Activated CD4-positive, alpha-beta memory T cell treated with anti-CD3 and anti-CD28 coated beads, Interleukin-2, amount 10 ng/mL, durations not matched to agents 7 days and 5 days (primary cell): ENCODE data around the gene OVOL1. TPM values are rescaled to one million over a fixed set of nuclear protein-coding genes. Genes with fewer than 3 reads are reported as not detected.

ENCODE experiments used
- CTCF ChIA-PET: fragments of 350-600 bp; sonication (Branson Sonifier 250); formaldehyde crosslinking; loops from one replicate; lab custom pipeline; 2021; ENCODE audit warnings: antibody characterized with exemption, inconsistent platforms; lab: Charles Lee
- POLR2A ChIA-PET: fragments of 350-600 bp; sonication (Branson Sonifier 250); formaldehyde crosslinking; loops from one replicate; lab custom pipeline; 2021; ENCODE audit warnings: antibody characterized with exemption; lab: Charles Lee
- DNase-seq: peaks from one replicate; pipeline ENCODE4 v3.0.0-alpha.2; 2020
- H3K27ac Mint-ChIP-seq: one replicate; pipeline ENCODE4 v1.8.0; 2021; ENCODE audit warnings: mild to moderate bottlenecking, mixed read lengths
- H3K27me3 Mint-ChIP-seq: one replicate; pipeline ENCODE4 v1.8.0; 2021; ENCODE audit warnings: mixed read lengths
- H3K36me3 Mint-ChIP-seq: one replicate; pipeline ENCODE4 v1.8.0; 2021; ENCODE audit warnings: low read depth, mixed read lengths
- H3K4me1 Mint-ChIP-seq: one replicate; pipeline ENCODE4 v1.8.0; 2021; ENCODE audit warnings: mixed read lengths
- H3K4me3 Mint-ChIP-seq: one replicate; pipeline ENCODE4 v1.8.0; 2021; ENCODE audit warnings: mild to moderate bottlenecking, mixed read lengths
- H3K9me3 Mint-ChIP-seq: one replicate; pipeline ENCODE4 v1.8.0; 2021; ENCODE audit warnings: mixed read lengths
- total RNA-seq, 2 experiments: library from RNA; stranded (reverse); gene quantifications; one replicate each; pipeline ENCODE4 v1.2.3, GENCODE V29; 2021

OVOL1 gene
- total RNA-seq, 2 experiments from 2014 or later: not detected

DNA sequence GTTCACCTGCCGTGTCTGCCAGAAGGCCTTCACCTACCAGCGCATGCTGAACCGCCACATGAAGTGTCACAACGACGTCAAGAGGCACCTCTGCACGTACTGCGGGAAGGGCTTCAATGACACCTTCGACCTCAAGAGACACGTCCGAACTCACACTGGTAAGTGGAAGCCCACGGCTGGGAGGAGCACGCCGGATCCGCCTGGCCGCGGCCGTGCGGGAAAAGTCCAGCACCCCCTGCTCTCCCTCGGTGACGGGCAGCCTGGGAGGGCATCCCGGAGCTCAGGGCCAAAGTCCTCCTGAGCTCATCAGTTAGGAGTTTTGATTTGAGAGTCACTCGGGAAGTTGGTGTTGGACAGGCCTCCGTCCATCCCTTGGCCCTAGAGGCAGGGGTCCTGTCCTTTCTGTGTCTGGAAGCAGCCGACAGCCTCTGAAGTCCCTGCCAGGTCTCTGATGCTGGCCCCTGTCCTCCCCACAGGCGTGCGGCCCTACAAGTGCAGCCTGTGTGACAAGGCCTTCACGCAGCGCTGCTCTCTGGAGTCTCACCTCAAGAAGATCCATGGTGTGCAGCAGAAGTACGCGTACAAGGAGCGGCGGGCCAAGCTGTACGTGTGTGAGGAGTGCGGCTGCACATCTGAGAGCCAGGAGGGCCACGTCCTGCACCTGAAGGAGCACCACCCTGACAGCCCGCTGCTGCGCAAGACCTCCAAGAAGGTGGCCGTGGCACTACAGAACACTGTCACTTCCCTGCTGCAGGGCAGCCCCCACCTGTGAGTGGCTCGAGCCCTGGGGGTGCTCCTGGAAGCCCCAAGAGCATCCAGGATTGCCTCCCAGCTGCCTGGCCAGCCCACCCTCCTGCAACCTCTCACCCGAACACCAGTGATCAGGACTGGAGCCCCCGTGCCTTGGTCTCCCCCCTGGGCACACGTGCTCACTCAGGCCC, 8.0 kb downstream of the OVOL1 start:
- CTCF ChIA-PET: no interaction called here
- H3K36me3 Mint-ChIP-seq: no peaks in the 10 kb centered on the region
- peaks cover 34% of the 10 kb centered on the region for H3K4me1 Mint-ChIP-seq
- no peak for DNase-seq
- no peak overlapping the region for H3K27ac Mint-ChIP-seq
- H3K27me3 Mint-ChIP-seq: peaks cover 9% of the 10 kb centered on the region
- POLR2A ChIA-PET: interaction anchor here (0.7 to 1.0 kb wide), 3 partner anchors 14 to 65 kb away, joined by 3 to 4 read pairs (median 3); partner anchors contain the start of genes AP5B1 and MUS81
- no peaks in the 10 kb centered on the region for H3K9me3 Mint-ChIP-seq
- no peak overlapping the region for H3K4me3 Mint-ChIP-seq

DNA sequence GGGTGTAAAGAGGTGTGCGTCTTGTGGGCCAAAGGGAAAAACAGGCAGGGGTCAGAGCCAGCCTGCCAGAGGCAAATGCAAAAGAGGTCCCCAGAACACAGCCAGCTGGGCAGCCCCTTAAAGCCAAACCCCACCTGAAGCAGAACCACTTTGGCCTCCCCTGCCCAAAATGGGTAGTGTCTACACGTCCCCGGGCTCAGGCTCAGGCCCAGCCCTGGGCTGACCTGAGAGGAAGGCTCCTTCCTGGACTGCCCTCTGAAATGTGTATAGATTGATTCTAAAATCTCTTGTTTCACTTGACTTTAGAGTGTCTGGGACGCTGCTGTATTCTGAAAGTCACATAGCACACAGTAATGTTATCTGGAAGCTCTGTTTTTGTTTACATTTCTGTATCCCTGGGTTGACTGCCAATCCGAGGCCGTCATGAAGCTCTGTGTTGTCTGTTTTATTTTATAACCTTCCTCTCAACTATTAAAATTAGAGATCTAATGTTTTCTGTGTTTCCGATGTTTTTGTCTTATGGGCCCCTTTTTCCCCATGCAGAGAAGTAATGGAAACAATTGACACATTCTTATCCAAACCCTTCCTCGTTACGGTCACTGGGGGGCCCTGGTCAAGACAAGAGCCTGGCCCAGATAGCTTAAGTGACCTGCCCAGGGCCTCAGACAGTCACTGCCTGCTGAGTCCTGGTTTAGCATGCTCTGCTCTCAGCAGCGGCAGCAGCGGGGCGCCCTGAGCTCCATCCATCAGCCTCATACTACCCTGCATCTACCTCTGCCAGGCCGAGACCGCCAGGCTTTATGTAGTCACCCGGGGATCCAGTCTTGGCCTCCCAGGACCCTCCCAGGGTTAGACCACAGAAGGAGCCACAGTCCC, 10.1 kb downstream of the OVOL1 start:
- POLR2A ChIA-PET: interaction anchor here (0.6 to 2.2 kb wide), 3 partner anchors 17 to 159 kb away, joined by 3 to 11 read pairs (median 3); partner anchors contain the start of genes AP5B1 and SIPA1
- Mint-ChIP-seq H3K4me3 (no peak overlapping the region), H3K27me3 (peaks cover 11% of the 10 kb centered on the region), H3K27ac (no peak overlapping the region), H3K9me3 (no peaks in the 10 kb centered on the region), H3K4me1 (peaks cover 18% of the 10 kb centered on the region), H3K36me3 (no peaks in the 10 kb centered on the region)
- DNase-seq: no peak
- CTCF ChIA-PET: interaction anchor here (1.1 to 1.9 kb wide), 2 partner anchors 17 to 27 kb away, joined by 5 to 7 read pairs; partner anchors contain the start of gene AP5B1

DNA sequence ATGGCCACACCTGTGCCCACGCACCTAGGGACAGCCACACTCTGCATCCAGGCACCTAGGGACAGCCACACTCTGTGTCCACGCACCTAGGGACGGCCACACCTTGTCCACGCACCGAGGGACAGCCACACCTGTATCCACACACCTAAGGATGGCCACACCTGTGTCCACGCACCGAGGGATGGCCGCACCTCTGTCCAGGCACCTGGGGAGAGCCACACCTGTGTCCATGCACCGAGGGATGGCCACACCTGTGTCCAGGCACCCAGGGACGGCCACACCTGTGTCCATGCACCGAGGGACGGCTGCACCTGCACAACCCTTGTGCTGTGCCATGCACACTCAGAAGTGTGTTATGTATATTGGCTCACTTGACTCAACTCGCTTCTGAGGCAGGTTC, 10.8 kb downstream of the OVOL1 start:
- Mint-ChIP-seq H3K27ac (no peak overlapping the region), H3K36me3 (no peaks in the 10 kb centered on the region), H3K4me3 (no peak overlapping the region), H3K27me3 (peaks cover 13% of the 10 kb centered on the region), H3K4me1 (peaks cover 14% of the 10 kb centered on the region), H3K9me3 (no peaks in the 10 kb centered on the region)
- ChIA-PET CTCF (interaction anchor here (1.0 to 1.1 kb wide), 2 partner anchors 18 to 28 kb away, joined by 5 read pairs; no protein-coding TSS in a partner anchor), POLR2A (interaction anchor here (1.0 to 2.2 kb wide), 3 partner anchors 18 to 86 kb away, joined by 3 to 11 read pairs (median 3); partner anchors contain the start of gene AP5B1)
- DNase-seq: no peak

DNA sequence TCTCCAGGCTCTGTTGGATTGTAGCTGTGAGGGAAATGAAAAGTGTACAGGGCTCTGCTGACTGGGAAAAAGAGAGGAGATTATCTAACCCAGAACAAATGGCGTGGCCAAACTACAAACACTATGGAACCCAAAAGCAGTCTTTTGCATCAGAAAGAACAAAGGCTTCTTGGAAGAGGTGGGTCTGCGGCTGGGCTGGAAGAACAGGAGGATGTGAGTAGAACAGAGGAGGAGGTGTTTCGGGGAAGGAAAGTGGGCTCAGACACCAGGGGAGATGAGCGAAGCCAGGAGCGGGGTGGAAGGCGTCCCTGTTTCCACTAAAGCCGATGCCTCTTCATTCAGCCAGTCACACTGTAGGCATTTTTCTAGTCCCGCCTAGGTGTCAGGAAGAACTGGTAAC, 12.0 kb downstream of the OVOL1 start:
- H3K27ac Mint-ChIP-seq: no peak overlapping the region
- H3K36me3 Mint-ChIP-seq: no peaks in the 10 kb centered on the region
- peaks cover 25% of the 10 kb centered on the region for H3K27me3 Mint-ChIP-seq
- POLR2A ChIA-PET: interaction anchor here (1.0 to 2.2 kb wide), 3 partner anchors 19 to 87 kb away, joined by 3 to 11 read pairs (median 3); partner anchors contain the start of gene AP5B1
- no peaks in the 10 kb centered on the region for H3K9me3 Mint-ChIP-seq
- DNase-seq: no peak
- peaks cover 11% of the 10 kb centered on the region for H3K4me1 Mint-ChIP-seq
- H3K4me3 Mint-ChIP-seq: no peak overlapping the region
- CTCF ChIA-PET: interaction anchor here (1.0 kb wide), 2 partner anchors 18 to 19 kb away, joined by 3 to 5 read pairs; partner anchors contain the start of gene AP5B1

DNA sequence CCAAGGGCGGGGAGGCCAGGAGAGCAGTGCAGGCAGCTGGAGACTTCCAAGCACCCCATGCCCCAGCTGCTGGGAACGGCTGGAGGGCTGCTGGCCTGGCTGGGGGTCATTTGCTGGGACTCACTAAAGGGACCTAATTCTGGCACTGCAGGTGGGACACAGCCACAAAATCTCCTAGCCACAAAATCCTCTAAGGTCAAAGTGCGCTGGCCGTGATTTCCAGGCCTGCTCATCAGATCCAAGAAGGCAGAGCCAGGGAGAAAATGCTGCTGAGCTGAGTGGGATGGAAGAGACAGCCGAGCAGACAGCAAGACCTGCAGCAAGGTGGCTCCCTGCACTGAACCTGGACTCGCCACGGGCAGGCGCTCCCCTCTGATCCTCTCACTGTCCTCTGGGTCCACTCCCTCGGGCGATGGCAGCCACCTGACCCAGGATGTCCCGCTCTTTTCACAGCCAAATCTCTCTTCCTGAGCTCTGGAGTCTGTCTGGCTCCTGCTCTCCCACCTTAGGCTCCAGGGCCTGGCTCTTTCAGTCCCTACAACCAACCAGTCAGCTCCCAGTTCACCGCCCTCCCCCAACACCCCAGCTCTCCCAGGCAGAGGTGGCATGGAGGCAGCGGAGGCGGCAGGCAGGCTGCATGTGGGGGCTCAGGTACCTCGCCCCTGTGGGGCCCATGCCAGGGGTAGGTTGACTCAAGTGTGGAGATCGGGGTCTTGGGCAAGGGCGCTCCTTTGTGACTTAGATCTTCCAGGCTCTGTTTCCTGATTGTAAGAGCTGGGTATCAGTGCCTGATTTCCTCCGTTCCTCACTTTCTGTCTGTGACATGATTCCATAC, 14.5 kb downstream of the OVOL1 start:
- H3K27ac Mint-ChIP-seq: no peak overlapping the region
- peaks cover 8% of the 10 kb centered on the region for H3K4me1 Mint-ChIP-seq
- H3K4me3 Mint-ChIP-seq: no peak overlapping the region
- peaks cover 30% of the 10 kb centered on the region for H3K27me3 Mint-ChIP-seq
- no peak for DNase-seq
- no peaks in the 10 kb centered on the region for H3K9me3 Mint-ChIP-seq
- ChIA-PET POLR2A (no interaction called here), CTCF (interaction anchor here (0.9 to 1.5 kb wide), 4 partner anchors 11 to 46 kb away, joined by 3 to 5 read pairs (median 4); no protein-coding TSS in a partner anchor)
- no peaks in the 10 kb centered on the region for H3K36me3 Mint-ChIP-seq

DNA sequence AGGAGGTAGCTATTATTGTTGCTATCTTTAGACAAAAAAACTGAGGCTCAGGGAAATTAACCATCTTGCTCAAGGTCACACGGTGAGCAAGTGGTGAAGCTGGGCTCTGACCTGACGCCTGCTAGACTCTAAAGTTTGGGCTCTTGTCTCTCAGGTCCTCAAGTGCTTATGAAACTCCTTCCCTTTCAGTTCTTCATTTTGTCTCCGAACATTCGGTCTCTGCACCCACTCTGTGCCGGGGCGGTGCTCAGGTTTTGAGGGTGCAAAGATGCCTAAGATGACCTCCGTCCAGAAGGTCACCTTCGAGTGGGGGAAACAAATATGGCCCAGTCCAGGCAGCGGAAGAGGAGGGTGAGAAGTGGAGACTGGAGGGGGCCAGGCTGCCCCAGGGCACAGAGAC, 16.0 kb downstream of the OVOL1 start:
- ChIA-PET CTCF (interaction anchor here (1.0 to 1.5 kb wide), 5 partner anchors 10 to 91 kb away, joined by 3 to 5 read pairs (median 4); partner anchors contain the start of gene KAT5), POLR2A (no interaction called here)
- Mint-ChIP-seq H3K9me3 (no peaks in the 10 kb centered on the region), H3K4me1 (peaks cover 8% of the 10 kb centered on the region), H3K4me3 (no peak overlapping the region), H3K36me3 (no peaks in the 10 kb centered on the region), H3K27ac (no peak overlapping the region), H3K27me3 (peaks cover 34% of the 10 kb centered on the region)
- no peak for DNase-seq

DNA sequence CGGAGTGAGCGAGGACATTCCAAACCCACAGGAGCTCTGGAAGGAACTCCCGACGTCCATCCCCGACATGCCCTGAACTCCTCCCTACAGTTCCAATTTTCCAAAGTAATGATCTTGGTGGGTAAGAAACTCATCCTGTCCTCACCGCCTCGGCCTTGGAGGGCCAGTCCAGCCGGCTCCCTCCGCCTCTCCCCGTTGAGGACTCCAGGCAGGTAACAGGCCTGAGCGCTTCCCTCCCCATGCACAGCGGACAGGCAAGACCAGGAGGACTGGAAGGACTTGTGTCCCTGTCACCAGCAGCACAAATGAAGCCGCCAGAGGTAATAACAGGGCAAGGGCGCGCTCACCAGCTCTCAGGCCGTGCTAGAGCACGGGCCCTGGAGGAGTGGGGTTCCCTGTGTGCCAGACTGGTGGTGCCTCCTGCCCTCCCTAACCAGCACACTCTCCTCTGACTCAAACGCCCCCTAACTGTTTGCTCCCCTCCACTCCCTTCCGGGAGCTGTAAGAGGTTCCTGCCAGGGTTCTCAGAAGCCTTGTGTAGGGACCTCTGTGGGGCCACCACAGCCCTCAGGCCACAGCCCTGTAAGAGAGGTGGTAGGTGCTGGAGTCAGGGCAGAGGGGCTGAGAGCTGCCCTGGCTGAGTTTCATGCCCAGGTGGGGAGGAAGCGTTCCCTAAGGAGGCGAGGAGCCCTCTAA, 17.1 kb downstream of the OVOL1 start:
- POLR2A ChIA-PET: interaction anchor here (2.0 kb wide), 1 partner anchor 24 kb away, joined by 6 read pairs; no protein-coding TSS in a partner anchor
- H3K9me3 Mint-ChIP-seq: no peaks in the 10 kb centered on the region
- DNase-seq: no peak
- peaks cover 2% of the 10 kb centered on the region for H3K4me1 Mint-ChIP-seq
- CTCF ChIA-PET: interaction anchor here (6.3 kb wide), 1 partner anchor 23 kb away, joined by 29 read pairs; the partner anchor contains the start of gene AP5B1
- H3K36me3 Mint-ChIP-seq: no peaks in the 10 kb centered on the region
- H3K27me3 Mint-ChIP-seq: peaks cover 38% of the 10 kb centered on the region
- no peak overlapping the region for H3K27ac Mint-ChIP-seq
- H3K4me3 Mint-ChIP-seq: no peak overlapping the region

DNA sequence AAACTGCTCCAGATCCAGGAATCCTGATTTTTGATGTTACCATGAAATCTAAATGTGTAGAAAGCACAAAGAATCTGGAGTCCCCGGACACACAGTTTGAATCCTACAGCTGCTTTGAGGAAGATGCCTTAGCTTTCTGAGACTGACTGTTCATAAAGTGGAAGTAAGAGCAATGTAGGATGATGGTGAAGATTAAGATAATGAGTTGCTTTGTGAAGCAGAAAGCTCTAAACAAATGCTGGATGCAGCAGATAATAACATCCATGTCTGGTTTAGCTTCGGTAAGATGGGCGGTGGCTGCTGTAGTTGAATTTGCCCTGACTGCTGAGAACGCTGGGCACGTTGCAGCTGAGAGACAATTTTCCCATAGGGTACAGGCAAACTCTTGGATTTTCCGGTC, 20.1 kb downstream of the OVOL1 start:
- Mint-ChIP-seq H3K27me3 (peaks cover 36% of the 10 kb centered on the region), H3K36me3 (no peaks in the 10 kb centered on the region), H3K9me3 (no peaks in the 10 kb centered on the region), H3K4me1 (no peaks in the 10 kb centered on the region), H3K27ac (no peak overlapping the region), H3K4me3 (no peak overlapping the region)
- ChIA-PET CTCF (interaction anchor here (0.7 to 6.3 kb wide), 4 partner anchors 16 to 182 kb away, joined by 3 to 29 read pairs (median 4); partner anchors contain the start of gene AP5B1), POLR2A (interaction anchor here (1.0 kb wide), 1 partner anchor 44 kb away, joined by 3 read pairs; no protein-coding TSS in a partner anchor)
- no peak for DNase-seq

DNA sequence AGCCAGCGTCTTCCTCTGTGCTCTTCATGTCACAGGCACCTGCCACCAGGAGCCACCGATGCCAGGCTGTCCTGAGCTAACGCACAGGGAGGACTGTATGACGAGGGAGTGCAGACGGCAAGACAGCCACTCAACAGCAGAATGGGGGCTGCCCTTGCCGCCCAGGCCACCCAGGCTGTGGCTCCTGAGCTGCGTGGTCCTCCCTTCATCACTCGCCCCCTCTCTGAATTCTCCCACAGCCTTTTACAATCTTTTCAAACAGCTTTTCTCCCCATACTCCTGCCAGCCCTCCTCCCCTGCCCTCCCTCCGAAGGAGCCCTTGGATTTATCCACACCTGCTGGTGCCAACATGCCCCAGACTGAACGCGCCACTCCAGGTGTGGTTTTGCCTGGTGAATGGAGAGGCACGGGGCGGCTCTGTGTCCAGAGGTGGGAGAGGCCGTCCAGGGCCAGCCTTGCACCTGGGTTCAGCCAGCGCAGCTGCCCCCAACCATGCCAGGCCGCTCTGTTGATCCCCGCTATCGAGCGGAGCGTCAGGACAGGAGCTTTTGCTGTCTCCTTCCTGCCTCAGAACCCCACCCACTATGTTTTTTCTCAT, 22.0 kb downstream of the OVOL1 start:
- H3K4me1 Mint-ChIP-seq: no peaks in the 10 kb centered on the region
- no peak overlapping the region for H3K27ac Mint-ChIP-seq
- H3K36me3 Mint-ChIP-seq: no peaks in the 10 kb centered on the region
- ChIA-PET CTCF (interaction anchor here (0.7 to 6.3 kb wide), 2 partner anchors 8 to 28 kb away, joined by 3 to 29 read pairs; partner anchors contain the start of gene AP5B1), POLR2A (interaction anchor here (2.0 kb wide), 1 partner anchor 97 kb away, joined by 8 read pairs; the partner anchor contains the start of gene KAT5)
- H3K4me3 Mint-ChIP-seq: no peak overlapping the region
- no peaks in the 10 kb centered on the region for H3K9me3 Mint-ChIP-seq
- H3K27me3 Mint-ChIP-seq: peaks cover 28% of the 10 kb centered on the region
- DNase-seq: no peak

DNA sequence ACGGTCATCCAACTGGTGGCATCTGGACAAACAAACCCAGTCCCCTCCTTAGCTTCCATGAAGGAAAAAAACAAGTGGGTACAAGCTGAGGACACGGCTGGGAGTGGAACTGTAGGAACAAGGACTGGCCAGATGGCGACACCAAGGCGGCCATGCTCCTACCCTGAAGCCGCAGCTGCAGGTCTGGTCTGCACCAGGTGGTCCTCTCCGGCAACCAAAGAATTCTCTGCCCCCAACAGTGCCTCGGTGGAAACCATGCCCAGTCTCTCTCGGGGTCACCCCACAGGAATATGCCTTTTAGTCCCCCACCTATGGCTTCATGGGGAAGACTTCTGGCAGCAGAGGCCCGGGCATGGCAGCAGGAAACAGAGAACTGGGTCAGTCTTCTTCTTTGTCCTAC, 22.6 kb downstream of the OVOL1 start:
- POLR2A ChIA-PET: interaction anchor here (1.0 to 2.0 kb wide), 2 partner anchors 29 to 97 kb away, joined by 6 to 8 read pairs; partner anchors contain the start of genes AP5B1 and KAT5
- no peaks in the 10 kb centered on the region for H3K4me1 Mint-ChIP-seq
- no peak overlapping the region for H3K27ac Mint-ChIP-seq
- H3K9me3 Mint-ChIP-seq: no peaks in the 10 kb centered on the region
- DNase-seq: no peak
- no peaks in the 10 kb centered on the region for H3K36me3 Mint-ChIP-seq
- peaks cover 28% of the 10 kb centered on the region for H3K27me3 Mint-ChIP-seq
- H3K4me3 Mint-ChIP-seq: no peak overlapping the region
- CTCF ChIA-PET: interaction anchor here (6.3 kb wide), 1 partner anchor 29 kb away, joined by 29 read pairs; the partner anchor contains the start of gene AP5B1
